Frontal cortex (tissue), 4 donors: Measurements from ENCODE around the gene ALPK3. TPM values are rescaled to one million over a fixed set of nuclear protein-coding genes. Genes with fewer than 3 reads are reported as not detected.

ENCODE experiments used
- DNase-seq, 2 donors: peaks; one replicate each; pipeline ENCODE4 v3.0.0; 2012; ENCODE audit warnings: low spot score in 2 of 2
- FAIRE-seq: peaks from 2 replicates; lab custom pipeline; 2012; peaks lifted over from hg19 to GRCh38; lab: Jason Lieb, UNC
- total RNA-seq: library from RNA; depleted of rRNA; stranded (reverse); fragments of >200 nt; gene quantifications from one replicate; pipeline ENCODE4 v1.2.3, GENCODE V29; 2014
- donor health status: control.
- donor health status: control.
- donor health status: control.

Gene ALPK3
- total RNA-seq, 1 donor from 2014 or later = 0.82 TPM

- DNase-seq (no peak), FAIRE-seq (no peak)
Observed at GRCh38 chr15:84886984-84887299, 69.8 kb downstream of the ALPK3 start.

- DNase-seq = no peak
- no peak for FAIRE-seq
Observed at GRCh38 chr15:84887938-84888337, 70.8 kb downstream of the ALPK3 start.

- FAIRE-seq = no peak
- no peak for DNase-seq
Observed at GRCh38 chr15:84888639-84889038, 71.5 kb downstream of the ALPK3 start.

- DNase-seq (peak in 1 of 2 donors; percentile 42), FAIRE-seq (no peak)
Observed at GRCh38 chr15:84889313-84889990, 72.3 kb downstream of the ALPK3 start.

- FAIRE-seq (no peak), DNase-seq (no peak)
Observed at GRCh38 chr15:84889991-84890669, 73.0 kb downstream of the ALPK3 start.

- no peak for FAIRE-seq
- no peak for DNase-seq
Observed at GRCh38 chr15:84890670-84891162, 73.6 kb downstream of the ALPK3 start.

- DNase-seq (no peak), FAIRE-seq (no peak)
Observed at GRCh38 chr15:84891339-84891738, 74.2 kb downstream of the ALPK3 start.

GRCh38 chr15:84892786-84893307, 75.7 kb downstream of the ALPK3 start:
- no peak for DNase-seq
- no peak for FAIRE-seq

GRCh38 chr15:84893607-84894006, 76.5 kb downstream of the ALPK3 start:
- DNase-seq (no peak), FAIRE-seq (no peak)

GRCh38 chr15:84894736-84895425, 77.7 kb downstream of the ALPK3 start:
- no peak for DNase-seq
- FAIRE-seq = no peak

- no peak for FAIRE-seq
- no peak for DNase-seq
Observed at GRCh38 chr15:84898761-84899160, 81.6 kb downstream of the ALPK3 start.

- DNase-seq (no peak), FAIRE-seq (no peak)
Observed at GRCh38 chr15:84899750-84900149, 82.6 kb downstream of the ALPK3 start.

- FAIRE-seq = no peak
Observed at GRCh38 chr15:84901540-84901939, 84.4 kb downstream of the ALPK3 start.

GRCh38 chr15:84903751-84904150, 86.6 kb downstream of the ALPK3 start:
- FAIRE-seq (no peak), DNase-seq (no peak)

More at GRCh38 chr15:84901540-84901939, 84.4 kb downstream of the ALPK3 start:
- DNase-seq = no peak

GRCh38 chr15:84904419-84904818, 87.3 kb downstream of the ALPK3 start:
- FAIRE-seq (no peak), DNase-seq (no peak)

- FAIRE-seq (no peak), DNase-seq (no peak)
Observed at GRCh38 chr15:84905016-84905916, 88.1 kb downstream of the ALPK3 start.

- FAIRE-seq (no peak), DNase-seq (no peak)
Observed at GRCh38 chr15:84907731-84908130, 90.6 kb downstream of the ALPK3 start.

GRCh38 chr15:84908564-84908963, 91.4 kb downstream of the ALPK3 start:
- DNase-seq = no peak
- no peak for FAIRE-seq

GRCh38 chr15:84909029-84909428, 91.9 kb downstream of the ALPK3 start:
- FAIRE-seq = no peak
- DNase-seq = no peak

GRCh38 chr15:84909782-84910181, 92.6 kb downstream of the ALPK3 start:
- no peak for DNase-seq
- FAIRE-seq = no peak
